CD8-positive, alpha-beta memory T cell (primary cell): ENCODE data around the gene ZBTB7B. TPM values are rescaled to one million over a fixed set of nuclear protein-coding genes. Genes with fewer than 3 reads are reported as not detected.

ENCODE experiments used
- CTCF ChIA-PET: fragments of 350-600 bp; sonication (Branson Sonifier 250); formaldehyde crosslinking; loops from one replicate; lab custom pipeline; 2021; ENCODE audit warnings: antibody characterized with exemption; lab: Charles Lee
- POLR2A ChIA-PET: fragments of 350-600 bp; sonication (Branson Sonifier 250); formaldehyde crosslinking; loops from one replicate; lab custom pipeline; 2021; ENCODE audit warnings: antibody characterized with exemption; lab: Charles Lee
- DNase-seq, 5 donors: peaks; one replicate each; pipeline versions ENCODE4 v3.0.0 to v3.0.0-alpha.2; 2020 to 2022; ENCODE audit warnings: mixed read lengths in 1 of 5
- H3K27ac ChIP-seq: one replicate; pipeline ENCODE4 v1.7.0; 2013; ENCODE audit warnings: low read depth, mild to moderate bottlenecking, low read length, moderate library complexity
- H3K27me3 ChIP-seq: 2 replicates; pipeline ENCODE4 v1.7.0; 2013; ENCODE audit warnings: low read length, mild to moderate bottlenecking; ENCODE audit not compliant: insufficient read depth, poor library complexity, severe bottlenecking
- H3K36me3 ChIP-seq: 2 replicates; pipeline ENCODE4 v1.7.0; 2013; ENCODE audit warnings: mild to moderate bottlenecking, low read length, moderate library complexity; ENCODE audit not compliant: insufficient read depth
- H3K4me1 ChIP-seq: 2 replicates; pipeline ENCODE4 v1.7.0; 2013; ENCODE audit warnings: mild to moderate bottlenecking, low read length, moderate library complexity; ENCODE audit not compliant: insufficient read depth
- H3K4me3 ChIP-seq: 2 replicates; pipeline ENCODE4 v1.7.0; 2013; ENCODE audit warnings: mild to moderate bottlenecking, low read length
- H3K9me3 ChIP-seq: 2 replicates; pipeline ENCODE4 v1.7.0; 2013; ENCODE audit warnings: mild to moderate bottlenecking, low read length
- H3K27ac Mint-ChIP-seq, 8 donors: one replicate each; pipeline ENCODE4 v1.8.0; 2020 to 2021; ENCODE audit warnings: mixed read lengths in 8 of 8, mild to moderate bottlenecking in 6 of 8, inconsistent platforms in 3 of 8, moderate library complexity in 3 of 8
- H3K27me3 Mint-ChIP-seq, 2 donors: one replicate each; pipeline ENCODE4 v1.8.0; 2020 to 2021; ENCODE audit warnings: mixed read lengths in 2 of 2, mild to moderate bottlenecking in 1 of 2, moderate library complexity in 1 of 2
- H3K36me3 Mint-ChIP-seq, 3 donors: one replicate each; pipeline ENCODE4 v1.8.0; 2020 to 2021; ENCODE audit warnings: mixed read lengths in 3 of 3, inconsistent platforms in 1 of 3, mild to moderate bottlenecking in 1 of 3
- H3K4me1 Mint-ChIP-seq, 3 donors: one replicate each; pipeline ENCODE4 v1.8.0; 2020 to 2021; ENCODE audit warnings: mixed read lengths in 3 of 3, inconsistent platforms in 1 of 3, mild to moderate bottlenecking in 1 of 3
- H3K4me3 Mint-ChIP-seq, 7 donors: one replicate each; pipeline ENCODE4 v1.8.0; 2020 to 2021; ENCODE audit warnings: mixed read lengths in 7 of 7, mild to moderate bottlenecking in 6 of 7, moderate library complexity in 4 of 7, inconsistent platforms in 2 of 7
- H3K9me3 Mint-ChIP-seq, 5 donors: one replicate each; pipeline ENCODE4 v1.8.0; 2020 to 2022; ENCODE audit warnings: mixed read lengths in 5 of 5, mild to moderate bottlenecking in 3 of 5, moderate library complexity in 2 of 5, inconsistent platforms in 1 of 5
- polyA plus RNA-seq: library from polyadenylated mRNA; unstranded; fragments of 300-500 nt; fragmentation: Illumina TruSeq; gene quantifications from one replicate; pipeline ENCODE4 v1.2.3, GENCODE V29; 2021
- total RNA-seq, 2 experiments: library from RNA; stranded (reverse); gene quantifications; one replicate each; pipeline ENCODE4 v1.2.3, GENCODE V29; 2021

Gene ZBTB7B
- total and polyA plus RNA-seq, 3 experiments from 2014 or later, result 3.3 to 34.7 (median 33.2) TPM

- H3K4me1 ChIP-seq, result peaks cover 90% of the 10 kb centered on the region
- Mint-ChIP-seq H3K9me3 (no peaks in the 10 kb centered on the region), H3K27me3 (no peaks in the 10 kb centered on the region), H3K4me1 (peaks cover 61 to 90% (median 67%) of the 10 kb centered on the region in 3 donors), H3K27ac (peak overlapping the region; percentile 13 to 98 (median 76)), H3K36me3 (peaks cover 0 to 5% (median 0%) of the 10 kb centered on the region in 3 donors), H3K4me3 (peak overlapping the region in 6 of 7 donors; percentile 64 to 85 (median 69))
- no peaks in the 10 kb centered on the region for H3K27me3 ChIP-seq
- H3K4me3 ChIP-seq, result peak overlapping the region; percentile 79
- DNase-seq, result peak in 1 of 5 donors; percentile 29
- peaks cover 12% of the 10 kb centered on the region for H3K36me3 ChIP-seq
- POLR2A ChIA-PET, result interaction anchor here (0.6 kb wide), 2 partner anchors 19 to 34 kb away, joined by 5 to 8 read pairs; no protein-coding TSS in a partner anchor
- H3K9me3 ChIP-seq, result no peaks in the 10 kb centered on the region
- H3K27ac ChIP-seq, result no peak overlapping the region
- CTCF ChIA-PET, result interaction anchor here (1.0 to 16.7 kb wide), 5 partner anchors 12 to 103 kb away, joined by 3 to 207 read pairs (median 5); partner anchors contain the start of genes FLAD1, LENEP, PYGO2 and ZBTB7B
Measured at GRCh38 chr1:155010211-155010918, 7.8 kb downstream of the ZBTB7B start.

GRCh38 chr1:155011004-155011416, 8.4 kb downstream of the ZBTB7B start:
- H3K4me3 Mint-ChIP-seq, result peak overlapping the region in 3 of 7 donors; percentile 11 to 59 (median 37)

GRCh38 chr1:155011437-155012025, 8.9 kb downstream of the ZBTB7B start:
- Histone ChIP-seq H3K4me3 (peak overlapping the region; percentile 79), H3K27me3 (no peaks in the 10 kb centered on the region), H3K4me1 (peaks cover 90% of the 10 kb centered on the region), H3K27ac (no peak overlapping the region), H3K9me3 (no peaks in the 10 kb centered on the region), H3K36me3 (peaks cover 12% of the 10 kb centered on the region)
- CTCF ChIA-PET, result interaction anchor here (0.7 to 16.7 kb wide), 5 partner anchors 13 to 161 kb away, joined by 3 to 207 read pairs (median 5); partner anchors contain the start of genes FLAD1, KRTCAP2, LENEP and PYGO2
- Mint-ChIP-seq H3K36me3 (peaks cover 0 to 13% (median 0%) of the 10 kb centered on the region in 3 donors), H3K27ac (peak overlapping the region in 6 of 8 donors; percentile 29 to 92 (median 62)), H3K4me1 (peaks cover 58 to 90% (median 67%) of the 10 kb centered on the region in 3 donors), H3K27me3 (no peaks in the 10 kb centered on the region), H3K9me3 (no peaks in the 10 kb centered on the region), H3K4me3 (peak overlapping the region in 3 of 7 donors; percentile 11 to 37 (median 23))
- POLR2A ChIA-PET, result interaction anchor here (0.6 to 0.7 kb wide), 2 partner anchors 33 to 56 kb away, joined by 3 to 5 read pairs; partner anchors contain the start of gene PBXIP1
- no peak for DNase-seq

More at GRCh38 chr1:155011004-155011416, 8.4 kb downstream of the ZBTB7B start:
- Histone ChIP-seq H3K9me3 (no peaks in the 10 kb centered on the region), H3K27ac (no peak overlapping the region), H3K4me3 (peak overlapping the region; percentile 79), H3K4me1 (peaks cover 90% of the 10 kb centered on the region), H3K27me3 (no peaks in the 10 kb centered on the region), H3K36me3 (peaks cover 12% of the 10 kb centered on the region)
- CTCF ChIA-PET, result interaction anchor here (0.7 to 16.7 kb wide), 5 partner anchors 12 to 162 kb away, joined by 3 to 207 read pairs (median 5); partner anchors contain the start of genes FLAD1, KRTCAP2, LENEP and PYGO2
- peaks cover 58 to 90% (median 67%) of the 10 kb centered on the region in 3 donors for H3K4me1 Mint-ChIP-seq
- peaks cover 0 to 11% (median 0%) of the 10 kb centered on the region in 3 donors for H3K36me3 Mint-ChIP-seq
- no peaks in the 10 kb centered on the region for H3K9me3 Mint-ChIP-seq
- no peak for DNase-seq
- no peaks in the 10 kb centered on the region for H3K27me3 Mint-ChIP-seq
- H3K27ac Mint-ChIP-seq, result peak overlapping the region in 6 of 8 donors; percentile 6 to 71 (median 34)
- POLR2A ChIA-PET, result interaction anchor here (0.6 kb wide), 1 partner anchor 34 kb away, joined by 5 read pairs; no protein-coding TSS in a partner anchor

GRCh38 chr1:155012026-155012546, 9.5 kb downstream of the ZBTB7B start:
- Mint-ChIP-seq H3K27ac (peak overlapping the region in 6 of 8 donors; percentile 69 to 92 (median 86)), H3K27me3 (no peaks in the 10 kb centered on the region), H3K4me3 (peak overlapping the region in 2 of 7 donors; percentile 19 to 23), H3K4me1 (peaks cover 54 to 90% (median 67%) of the 10 kb centered on the region in 3 donors), H3K9me3 (no peaks in the 10 kb centered on the region), H3K36me3 (peaks cover 0 to 13% (median 0%) of the 10 kb centered on the region in 3 donors)
- CTCF ChIA-PET, result interaction anchor here (0.8 to 16.7 kb wide), 8 partner anchors 14 to 60 kb away, joined by 3 to 207 read pairs (median 6); partner anchors contain the start of genes FLAD1, LENEP, PBXIP1 and PYGO2
- Histone ChIP-seq H3K27me3 (no peaks in the 10 kb centered on the region), H3K9me3 (no peaks in the 10 kb centered on the region), H3K4me3 (peak overlapping the region; percentile 51), H3K36me3 (peaks cover 12% of the 10 kb centered on the region), H3K4me1 (peaks cover 90% of the 10 kb centered on the region), H3K27ac (no peak overlapping the region)
- POLR2A ChIA-PET, result interaction anchor here (0.7 kb wide), 1 partner anchor 56 kb away, joined by 3 read pairs; the partner anchor contains the start of gene PBXIP1
- DNase-seq, result no peak

GRCh38 chr1:155012776-155013602, 10.4 kb downstream of the ZBTB7B start:
- H3K27me3 ChIP-seq, result no peaks in the 10 kb centered on the region
- Mint-ChIP-seq H3K9me3 (no peaks in the 10 kb centered on the region), H3K4me3 (peak overlapping the region; percentile 19 to 80 (median 33)), H3K4me1 (peaks cover 60 to 88% (median 72%) of the 10 kb centered on the region in 3 donors), H3K27ac (peak overlapping the region; percentile 69 to 93 (median 84)), H3K27me3 (no peaks in the 10 kb centered on the region), H3K36me3 (peaks cover 0 to 13% (median 0%) of the 10 kb centered on the region in 3 donors)
- peaks cover 88% of the 10 kb centered on the region for H3K4me1 ChIP-seq
- H3K27ac ChIP-seq, result no peak overlapping the region
- ChIA-PET POLR2A (no interaction called here), CTCF (interaction anchor here (0.8 to 16.7 kb wide), 7 partner anchors 14 to 61 kb away, joined by 3 to 207 read pairs (median 3); partner anchors contain the start of genes CKS1B, FLAD1, LENEP and PBXIP1)
- DNase-seq, result no peak
- H3K36me3 ChIP-seq, result peaks cover 12% of the 10 kb centered on the region
- peak overlapping the region; percentile 51 for H3K4me3 ChIP-seq
- no peaks in the 10 kb centered on the region for H3K9me3 ChIP-seq

- peaks cover 12% of the 10 kb centered on the region for H3K36me3 ChIP-seq
- peak overlapping the region; percentile 78 to 93 (median 86) for H3K27ac Mint-ChIP-seq
- POLR2A ChIA-PET, result interaction anchor here (0.7 kb wide), 1 partner anchor 14 kb away, joined by 4 read pairs; no protein-coding TSS in a partner anchor
- H3K4me3 Mint-ChIP-seq, result peak overlapping the region in 4 of 7 donors; percentile 41 to 71 (median 50)
- no peaks in the 10 kb centered on the region for H3K27me3 Mint-ChIP-seq
- H3K36me3 Mint-ChIP-seq, result peaks cover 0 to 13% (median 0%) of the 10 kb centered on the region in 3 donors
- peak overlapping the region; percentile 51 for H3K4me3 ChIP-seq
- H3K9me3 Mint-ChIP-seq, result no peaks in the 10 kb centered on the region
- no peaks in the 10 kb centered on the region for H3K9me3 ChIP-seq
- CTCF ChIA-PET, result interaction anchor here (1.0 to 16.7 kb wide), 4 partner anchors 15 to 52 kb away, joined by 3 to 207 read pairs (median 4); partner anchors contain the start of genes CKS1B, LENEP, PYGO2 and ZBTB7B
- peak in 1 of 5 donors; percentile 54 for DNase-seq
- H3K4me1 Mint-ChIP-seq, result peaks cover 59 to 83% (median 74%) of the 10 kb centered on the region in 3 donors
- H3K27ac ChIP-seq, result peak overlapping the region; percentile 38
- no peaks in the 10 kb centered on the region for H3K27me3 ChIP-seq
- peaks cover 89% of the 10 kb centered on the region for H3K4me1 ChIP-seq
Measured at GRCh38 chr1:155013632-155014031, 11.0 kb downstream of the ZBTB7B start.
